Hematopoietic multipotent progenitor cell treated with erythropoietin and hydrocortisone succinate and interleukin-3 and kit ligand, for 6 days (in vitro differentiated cells): ENCODE measurements around the gene OR4C12.
"Not testable (repeated sequence)": the region's sequence is repeated elsewhere in the genome, so short reads cannot be mapped to it uniquely, and the experiment has no call there.

Source experiments
- DNase-seq: peaks from one replicate; pipeline ENCODE4 v3.0.0-alpha.2; 2015

The OR4C12 gene

GRCh38 chr11:49982435-49982834, at the start of gene OR4C12:
Gene OR4C12, minus strand, starts transcription at chr11:49982535. Its CDS starts 34 bp downstream, at chr11:49982501.
- not testable (repeated sequence) for DNase-seq

- no peak for DNase-seq
Measured at GRCh38 chr11:50030193-50030592, 47.9 kb upstream of the OR4C12 start.

GRCh38 chr11:49995565-49995964, 13.2 kb upstream of the OR4C12 start:
- DNase-seq, result peak; percentile 94

GRCh38 chr11:49973439-49973838, 8.9 kb downstream of the OR4C12 start:
- not testable (repeated sequence) for DNase-seq

GRCh38 chr11:49952091-49952490, 30.2 kb downstream of the OR4C12 start, which contains the start of gene OR4C13:
Gene OR4C13, plus strand, starts transcription at chr11:49952391. Its CDS starts 32 bp downstream, at chr11:49952423.
- no peak for DNase-seq

DNA sequence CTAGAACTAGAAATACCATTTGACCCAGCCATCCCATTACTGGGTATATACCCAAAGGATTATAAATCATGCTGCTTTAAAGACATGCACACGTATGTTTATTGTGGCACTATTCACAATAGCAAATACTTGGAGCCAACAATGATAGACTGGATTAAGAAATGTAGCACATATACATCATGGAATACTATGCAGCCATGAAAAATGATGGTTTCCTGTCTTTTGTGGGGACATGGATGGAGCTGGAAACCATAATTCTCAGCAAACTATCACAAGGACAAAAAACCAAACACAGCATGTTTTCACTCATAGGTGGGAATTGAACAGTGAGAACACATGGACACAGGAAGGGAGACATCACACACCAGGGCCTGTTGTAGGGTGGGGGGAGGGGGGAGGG, 33.6 kb downstream of the OR4C12 start:
- not testable (repeated sequence) for DNase-seq
